ENCODE measurements around the gene HP1BP3.

DNA sequence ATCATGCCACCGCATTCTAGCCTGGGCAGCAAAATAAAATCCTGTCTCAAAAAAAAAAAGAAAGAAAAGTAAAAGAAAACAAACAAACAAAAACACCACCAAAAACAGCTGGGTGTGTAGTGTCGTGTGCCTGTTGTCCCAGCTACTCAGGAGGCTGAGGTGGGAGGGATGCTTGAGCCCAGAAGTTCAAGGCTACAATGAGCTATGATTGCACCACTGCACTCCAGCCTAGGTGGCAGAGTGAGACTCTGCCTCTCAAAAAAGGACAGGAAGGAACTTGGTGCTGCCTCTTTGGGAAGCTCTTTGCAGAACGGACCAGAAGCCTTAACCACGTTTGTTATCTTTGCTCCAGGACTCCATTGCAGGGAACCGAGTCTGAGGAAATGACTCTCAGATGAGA, 80.3 kb downstream of the HP1BP3 start:
- TF ChIP-seq, protein P1, sequence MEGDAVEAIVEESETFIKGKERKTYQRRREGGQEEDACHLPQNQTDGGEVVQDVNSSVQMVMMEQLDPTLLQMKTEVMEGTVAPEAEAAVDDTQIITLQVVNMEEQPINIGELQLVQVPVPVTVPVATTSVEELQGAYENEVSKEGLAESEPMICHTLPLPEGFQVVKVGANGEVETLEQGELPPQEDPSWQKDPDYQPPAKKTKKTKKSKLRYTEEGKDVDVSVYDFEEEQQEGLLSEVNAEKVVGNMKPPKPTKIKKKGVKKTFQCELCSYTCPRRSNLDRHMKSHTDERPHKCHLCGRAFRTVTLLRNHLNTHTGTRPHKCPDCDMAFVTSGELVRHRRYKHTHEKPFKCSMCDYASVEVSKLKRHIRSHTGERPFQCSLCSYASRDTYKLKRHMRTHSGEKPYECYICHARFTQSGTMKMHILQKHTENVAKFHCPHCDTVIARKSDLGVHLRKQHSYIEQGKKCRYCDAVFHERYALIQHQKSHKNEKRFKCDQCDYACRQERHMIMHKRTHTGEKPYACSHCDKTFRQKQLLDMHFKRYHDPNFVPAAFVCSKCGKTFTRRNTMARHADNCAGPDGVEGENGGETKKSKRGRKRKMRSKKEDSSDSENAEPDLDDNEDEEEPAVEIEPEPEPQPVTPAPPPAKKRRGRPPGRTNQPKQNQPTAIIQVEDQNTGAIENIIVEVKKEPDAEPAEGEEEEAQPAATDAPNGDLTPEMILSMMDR (IDR thresholded peaks at IDR 0.05; ENCODE audit: low read depth, low read length, poor library complexity, severe bottlenecking) = no peak
- no peak for TF ChIP-seq EZH2phosphoT487 (IDR thresholded peaks at IDR 0.05; ENCODE audit: borderline replicate concordance, low read length)

Measured in DOHH2 (cell line).